DOHH2 (cell line): ENCODE results near the gene NCOR2.

Experiments
- H3F3A ChIP-seq: fragments of 200-600 bp; sonication (generic), shearing (Covaris generic); 2 replicates; pipeline ENCODE4 v1.6.0; 2016; ENCODE audit warnings: antibody characterized with exemption, mild to moderate bottlenecking; ENCODE audit not compliant: control insufficient read depth, insufficient read depth
- H3K27ac ChIP-seq: fragments of 200-600 bp; sonication (generic); 2 replicates; pipeline ENCODE4 v1.5.1; 2014; ENCODE audit warnings: low read depth, mild to moderate bottlenecking, low read length, moderate library complexity
- H3K27me3 ChIP-seq: fragments of 200-600 bp; sonication (generic); 2 replicates; pipeline ENCODE4 v1.6.1; 2014; ENCODE audit warnings: mild to moderate bottlenecking, low read length, mixed read lengths; ENCODE audit not compliant: control insufficient read depth
- H3K36me3 ChIP-seq: fragments of 200-600 bp; sonication (generic); 2 replicates; pipeline ENCODE4 v1.6.1; 2014; ENCODE audit warnings: mild to moderate bottlenecking, low read length, moderate library complexity, mixed read lengths; ENCODE audit not compliant: control insufficient read depth
- H3K4me1 ChIP-seq: fragments of 200-600 bp; sonication (generic); 2 replicates; pipeline ENCODE4 v1.6.1; 2014; ENCODE audit warnings: mild to moderate bottlenecking, low read length, mixed read lengths; ENCODE audit not compliant: control insufficient read depth
- H3K4me2 ChIP-seq: fragments of 200-600 bp; sonication (generic); 2 replicates; pipeline ENCODE4 v1.6.0; 2014; ENCODE audit warnings: mild to moderate bottlenecking, low read length, moderate library complexity
- H3K4me3 ChIP-seq: fragments of 200-600 bp; sonication (generic); 2 replicates; pipeline ENCODE4 v1.5.1; 2014; ENCODE audit warnings: mild to moderate bottlenecking, low read length, mixed read lengths
- H3K79me2 ChIP-seq: fragments of 200-600 bp; sonication (generic); 2 replicates; pipeline ENCODE4 v1.6.1; 2014; ENCODE audit warnings: mild to moderate bottlenecking, low read length, mixed read lengths; ENCODE audit not compliant: control insufficient read depth
- H3K9me2 ChIP-seq: fragments of 200-600 bp; sonication (generic); replicated peaks from 2 replicates; pipeline ENCODE4 v1.6.1; 2014; ENCODE audit warnings: mild to moderate bottlenecking, low read length, mixed read lengths; ENCODE audit not compliant: control insufficient read depth
- H3K9me3 ChIP-seq: fragments of 200-600 bp; sonication (generic); 2 replicates; pipeline ENCODE4 v1.6.1; 2014; ENCODE audit warnings: antibody characterized with exemption, low read length, mixed read lengths; ENCODE audit not compliant: control insufficient read depth, insufficient read depth
- H4K20me1 ChIP-seq: fragments of 200-600 bp; sonication (generic); 2 replicates; pipeline ENCODE4 v1.6.0; 2014; ENCODE audit warnings: low read depth, mild to moderate bottlenecking, antibody characterized with exemption, low read length, moderate library complexity; ENCODE audit not compliant: control insufficient read depth, insufficient read depth
- EZH2phosphoT487 ChIP-seq: fragments of 200-600 bp; sonication (generic); IDR thresholded peaks from 2 replicates; pipeline ENCODE4 v1.6.1; 2017; ENCODE audit warnings: borderline replicate concordance, mild to moderate bottlenecking, antibody characterized with exemption, low read length, moderate library complexity, mixed read lengths
- TF ChIP-seq, protein P1 (sequence below): fragments of 200-600 bp; sonication (generic); IDR thresholded peaks from one replicate; pipeline ENCODE4 v1.5.1; 2014; ENCODE audit warnings: antibody characterized with exemption, mild to moderate bottlenecking, low read depth, low read length; ENCODE audit not compliant: poor library complexity, severe bottlenecking

NCOR2 gene

DNA sequence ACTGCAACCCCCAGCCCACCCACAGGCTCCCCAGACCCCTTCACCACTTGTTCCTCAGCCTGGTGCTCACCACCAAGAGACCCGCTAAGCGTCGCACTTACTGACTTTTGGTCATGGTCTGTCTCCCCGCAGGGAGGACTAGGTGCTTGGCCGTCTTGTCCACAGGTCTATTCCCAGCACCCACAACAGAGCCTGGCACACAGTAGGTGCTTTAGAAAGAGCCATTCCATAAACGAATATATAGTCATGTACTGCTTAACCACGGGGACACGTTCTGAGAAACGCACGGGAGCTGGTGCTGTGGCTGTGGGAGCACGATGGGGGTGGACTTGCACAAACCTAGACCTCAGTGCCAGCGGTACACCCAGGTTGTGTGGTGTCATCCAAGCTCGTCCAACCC lies 34.0 kb downstream of the NCOR2 start:
- H3K27ac ChIP-seq, result no peak overlapping the region
- no peaks in the 10 kb centered on the region; the same call in 1 of the 2 replicates for H3K36me3 ChIP-seq
- H3K9me2 ChIP-seq, result no peaks in the 10 kb centered on the region
- no peaks in the 10 kb centered on the region for H3K4me1 ChIP-seq
- peaks cover 64% of the 10 kb centered on the region for H3K79me2 ChIP-seq
- TF ChIP-seq, protein P1, sequence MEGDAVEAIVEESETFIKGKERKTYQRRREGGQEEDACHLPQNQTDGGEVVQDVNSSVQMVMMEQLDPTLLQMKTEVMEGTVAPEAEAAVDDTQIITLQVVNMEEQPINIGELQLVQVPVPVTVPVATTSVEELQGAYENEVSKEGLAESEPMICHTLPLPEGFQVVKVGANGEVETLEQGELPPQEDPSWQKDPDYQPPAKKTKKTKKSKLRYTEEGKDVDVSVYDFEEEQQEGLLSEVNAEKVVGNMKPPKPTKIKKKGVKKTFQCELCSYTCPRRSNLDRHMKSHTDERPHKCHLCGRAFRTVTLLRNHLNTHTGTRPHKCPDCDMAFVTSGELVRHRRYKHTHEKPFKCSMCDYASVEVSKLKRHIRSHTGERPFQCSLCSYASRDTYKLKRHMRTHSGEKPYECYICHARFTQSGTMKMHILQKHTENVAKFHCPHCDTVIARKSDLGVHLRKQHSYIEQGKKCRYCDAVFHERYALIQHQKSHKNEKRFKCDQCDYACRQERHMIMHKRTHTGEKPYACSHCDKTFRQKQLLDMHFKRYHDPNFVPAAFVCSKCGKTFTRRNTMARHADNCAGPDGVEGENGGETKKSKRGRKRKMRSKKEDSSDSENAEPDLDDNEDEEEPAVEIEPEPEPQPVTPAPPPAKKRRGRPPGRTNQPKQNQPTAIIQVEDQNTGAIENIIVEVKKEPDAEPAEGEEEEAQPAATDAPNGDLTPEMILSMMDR, result no peak
- TF ChIP-seq EZH2phosphoT487, result no peak
- no peaks in the 10 kb centered on the region for H3K9me3 ChIP-seq
- H3F3A ChIP-seq, result no peaks in the 10 kb centered on the region
- H3K4me2 ChIP-seq, result no peak overlapping the region
- no peaks in the 10 kb centered on the region for H3K27me3 ChIP-seq
- H4K20me1 ChIP-seq, result peaks cover 3% of the 10 kb centered on the region; the same call in 1 of the 2 replicates
- H3K4me3 ChIP-seq, result no peak overlapping the region

DNA sequence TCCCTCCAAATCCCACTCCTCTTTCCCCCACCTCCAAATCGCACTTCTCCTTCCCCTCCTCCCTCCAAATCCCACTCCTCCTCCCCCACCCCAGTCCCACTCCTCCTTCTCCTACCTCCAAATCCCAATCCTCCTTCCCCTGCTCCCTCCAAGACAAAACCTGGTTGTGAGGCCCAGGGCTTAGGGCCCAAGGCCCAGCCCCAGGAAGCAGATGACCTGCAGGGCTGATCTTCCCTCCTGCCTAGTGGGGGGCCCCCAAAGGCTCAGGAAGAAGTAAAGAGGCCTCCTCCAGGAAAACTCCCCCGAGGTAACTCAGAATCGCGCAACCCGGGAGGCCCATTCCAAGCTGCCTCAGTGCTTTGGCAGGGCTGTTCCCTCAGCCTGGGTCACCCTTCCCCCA lies 34.4 kb downstream of the NCOR2 start:
- no peak overlapping the region for H3K4me3 ChIP-seq
- no peaks in the 10 kb centered on the region for H3K9me2 ChIP-seq
- H3K27me3 ChIP-seq, result no peaks in the 10 kb centered on the region
- peaks cover 3% of the 10 kb centered on the region; the same call in 1 of the 2 replicates for H4K20me1 ChIP-seq
- H3K27ac ChIP-seq, result no peak overlapping the region
- H3K4me2 ChIP-seq, result no peak overlapping the region
- no peak for TF ChIP-seq EZH2phosphoT487
- TF ChIP-seq, protein P1, result no peak
- no peaks in the 10 kb centered on the region for H3K9me3 ChIP-seq
- no peaks in the 10 kb centered on the region; the same call in 1 of the 2 replicates for H3K36me3 ChIP-seq
- no peaks in the 10 kb centered on the region for H3F3A ChIP-seq
- H3K79me2 ChIP-seq, result peaks cover 63% of the 10 kb centered on the region
- no peaks in the 10 kb centered on the region for H3K4me1 ChIP-seq

DNA sequence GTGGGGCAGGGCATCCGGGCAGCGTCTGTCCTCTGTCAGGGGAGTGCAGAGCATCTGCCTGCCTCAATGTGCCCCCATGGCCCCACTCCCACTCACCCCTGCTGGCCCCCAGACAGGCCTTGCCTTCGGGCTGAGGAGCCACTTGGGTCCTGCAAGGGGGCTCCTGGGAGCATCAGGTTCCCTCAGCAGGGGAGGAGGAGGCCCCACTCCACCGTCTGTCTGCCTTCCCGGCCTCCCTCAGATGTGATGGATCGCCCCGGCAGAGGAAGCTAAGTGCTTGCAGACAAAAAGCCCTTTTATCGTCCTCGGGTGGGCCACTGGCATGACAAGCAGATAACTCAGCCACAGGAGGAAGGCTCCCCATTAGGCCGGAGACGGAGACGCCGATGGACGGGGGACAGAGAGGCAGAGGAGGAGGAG lies 35.1 kb downstream of the NCOR2 start:
- Histone ChIP-seq H3F3A (no peaks in the 10 kb centered on the region), H3K27ac (no peak overlapping the region), H3K36me3 (no peaks in the 10 kb centered on the region; the same call in 1 of the 2 replicates), H3K4me3 (no peak overlapping the region), H3K79me2 (peaks cover 60% of the 10 kb centered on the region), H3K9me3 (no peaks in the 10 kb centered on the region), H4K20me1 (peaks cover 7% of the 10 kb centered on the region; the same call in 1 of the 2 replicates), H3K9me2 (no peaks in the 10 kb centered on the region), H3K4me2 (no peak overlapping the region), H3K27me3 (no peaks in the 10 kb centered on the region), H3K4me1 (no peaks in the 10 kb centered on the region)
- TF ChIP-seq EZH2phosphoT487, result no peak
- TF ChIP-seq, protein P1, result no peak
